SKM-1 treated with dmso at 0.1 percent for 144 hours (cell line): ENCODE measurements around the gene CSF3.
A peak's percentile ranks its signal among the peaks of the same experiment; 100 is the strongest.

Experiments
- DNase-seq: peaks from one replicate; lab custom pipeline; 2025; ENCODE audit not compliant: unreplicated experiment; lab: John Stamatoyannopoulos, UW

Gene CSF3

DNA sequence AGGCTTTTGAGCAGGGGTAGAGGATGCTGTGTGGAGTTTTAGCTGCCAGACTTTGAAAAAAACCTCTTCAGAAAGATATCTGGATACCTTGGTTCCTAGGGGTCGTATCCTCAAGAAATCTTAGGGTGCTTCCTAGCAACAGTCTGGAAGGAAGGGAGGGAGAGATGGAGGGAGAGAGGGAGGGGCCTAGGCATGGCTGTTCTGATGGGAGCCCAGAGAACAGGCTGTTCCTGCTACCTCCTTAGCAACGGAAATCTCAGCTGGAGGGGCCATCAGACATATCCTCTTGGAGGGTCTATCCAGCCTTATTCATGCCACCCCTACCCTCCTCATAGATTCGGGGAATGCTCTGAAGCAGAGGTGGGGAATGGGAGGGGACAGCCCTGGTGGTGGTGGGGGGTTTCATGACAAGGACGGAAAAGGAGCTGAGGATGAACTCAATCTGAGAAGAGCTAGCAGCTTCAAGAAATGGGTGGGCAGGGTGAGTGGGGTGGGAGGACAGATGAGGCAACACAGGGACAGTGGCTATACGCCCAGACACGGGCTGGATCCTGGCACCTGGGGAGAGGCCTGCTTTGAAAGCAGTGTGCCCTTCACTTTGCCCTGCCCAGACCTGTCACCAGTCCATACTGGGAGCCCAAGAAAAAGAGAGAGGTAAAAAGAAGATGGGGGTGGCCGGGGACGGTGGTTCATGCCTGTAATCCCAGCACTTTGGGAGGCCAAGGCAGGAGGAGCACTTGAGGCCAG lies 44.7 kb downstream of the CSF3 start:
- DNase-seq, result no peak

GRCh38 chr17:40060887-40061608 lies 45.8 kb downstream of the CSF3 start:
- no peak for DNase-seq

- no peak for DNase-seq
Measured at GRCh38 chr17:40061609-40062038, 46.4 kb downstream of the CSF3 start.

- peak; percentile 44 for DNase-seq
Measured at GRCh38 chr17:40062329-40063186, 47.3 kb downstream of the CSF3 start, which contains the start of gene THRA. TSS of gene THRA (plus strand) at chr17:40062965. CDS start at chr17:40074489, 11,524 bp downstream.

GRCh38 chr17:40063187-40063771 lies 48.0 kb downstream of the CSF3 start:
- peak; percentile 61 for DNase-seq

GRCh38 chr17:40063901-40064531 lies 48.8 kb downstream of the CSF3 start:
- no peak for DNase-seq

DNA sequence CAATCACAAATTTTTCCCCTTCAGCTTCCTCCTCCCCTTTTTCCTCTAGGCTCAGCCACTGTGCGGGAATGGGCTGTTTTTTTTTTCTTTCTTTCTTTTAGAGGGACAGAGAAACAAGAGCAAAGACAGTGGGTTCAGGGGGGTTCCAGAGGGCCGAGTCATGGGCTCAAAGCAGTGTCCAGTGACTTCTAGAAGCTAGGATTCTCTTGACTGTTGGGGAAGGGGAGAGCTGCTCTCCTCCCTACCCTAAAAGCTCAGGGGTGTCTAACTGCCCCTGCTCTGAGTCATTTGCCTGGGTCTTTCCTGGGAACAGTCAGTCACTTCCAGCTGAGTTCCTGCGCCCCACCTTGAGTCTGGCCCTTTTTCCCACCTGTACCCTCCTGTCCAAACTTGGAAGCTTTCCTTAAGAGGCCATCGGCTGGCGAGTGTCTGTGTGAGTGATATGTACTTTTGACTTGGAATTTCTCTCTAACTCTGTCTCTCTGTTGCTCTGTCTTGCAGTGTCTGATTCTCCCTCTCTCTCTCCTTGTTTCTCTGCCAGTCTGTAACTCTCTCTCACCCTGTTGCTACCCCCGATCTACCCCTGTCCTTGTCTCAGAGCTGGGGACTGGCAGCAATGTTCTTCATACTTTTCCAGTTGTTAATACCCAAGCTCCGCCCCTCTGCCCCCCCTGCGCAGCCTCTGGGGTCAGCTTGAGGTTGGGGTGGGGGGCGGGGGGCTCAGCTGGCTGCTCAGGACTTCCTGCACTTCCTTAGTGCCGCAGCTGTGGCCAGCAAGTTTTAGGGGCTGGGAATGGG lies 49.9 kb downstream of the CSF3 start:
- DNase-seq, result no peak

- DNase-seq, result no peak
Measured at GRCh38 chr17:40065769-40066510, 50.7 kb downstream of the CSF3 start.
